ENCODE measurements around the gene SCG2. TPM values are rescaled to one million over a fixed set of nuclear protein-coding genes. Genes with fewer than 3 reads are reported as not detected.

SCG2 gene
- total RNA-seq, 1 experiment from 2014 or later, result 19.8 TPM

- ChIA-PET POLR2A (no interaction called here), RAD21 (ENCODE audit: low non-redundant PET in 1 of 2, low total read pairs in 2 of 2, uncharacterized antibody in 2 of 2, unreplicated experiment in 2 of 2) (no interaction called here), CTCF (no interaction called here)
- H3K27me3 ChIP-seq (ENCODE audit: insufficient read depth, low read length), result no peaks in the 10 kb centered on the region
- ATAC-seq (no peak), DNase-seq (ENCODE audit: low read depth, low spot score) (no peak)
- H3K36me3 ChIP-seq (ENCODE audit: control insufficient read depth in 1 of 2, insufficient read depth in 2 of 2, low read length in 2 of 2), result peaks cover 0 to 3% of the 10 kb centered on the region in 2 experiments; a peak in 1 of 4 replicates
- H3K4me3 ChIP-seq (replicated peaks in 1 of 2; ENCODE audit: low read depth in 1 of 2, low read length in 2 of 2), result no peak overlapping the region
- no peak for TF ChIP-seq CEBPB (IDR thresholded peaks at IDR 0.05; ENCODE audit: low read depth)
- no peak for TF ChIP-seq ZBTB33 (IDR thresholded peaks at IDR 0.05; ENCODE audit: extremely low read depth, insufficient replicate concordance, low read length)
- TF ChIP-seq EGR1 (IDR thresholded peaks at IDR 0.05; ENCODE audit: low read depth), result no peak
- TF ChIP-seq ZFX (IDR thresholded peaks at IDR 0.05), result no peak
- no peak for TF ChIP-seq POLR2AphosphoS5 (IDR thresholded peaks at IDR 0.05; ENCODE audit: low read depth, low read length)
- no peak for TF ChIP-seq EZH2phosphoT487 (IDR thresholded peaks at IDR 0.05; ENCODE audit: borderline replicate concordance)
- H3K9me3 ChIP-seq (ENCODE audit: control insufficient read depth in 1 of 2, insufficient read depth in 1 of 2, low read depth in 1 of 2, low read length in 2 of 2), result no peaks in the 10 kb centered on the region; a peak in 1 of 4 replicates
- intact Hi-C loops (cut with micrococcal nuclease), result no loop called here
- H3K79me2 ChIP-seq (ENCODE audit: insufficient read depth, low read length), result no peaks in the 10 kb centered on the region
- H3K27ac ChIP-seq (ENCODE audit: low read depth, low read length), result no peak overlapping the region
- no TSS peak for BruUV-seq (replicated peaks)
- H4K20me1 ChIP-seq (ENCODE audit: insufficient read depth), result no peaks in the 10 kb centered on the region
- H3K4me2 ChIP-seq (ENCODE audit: low read length), result no peak overlapping the region
- H3K9ac ChIP-seq (ENCODE audit: low read length), result no peak overlapping the region
- no peaks in the 10 kb centered on the region for H3K9me2 ChIP-seq (ENCODE audit: insufficient read depth)
- peaks cover 3 to 15% of the 10 kb centered on the region in 2 experiments; a peak in 2 of 4 replicates for H3K4me1 ChIP-seq (ENCODE audit: control insufficient read depth in 1 of 2, insufficient read depth in 2 of 2, low read length in 2 of 2)
- H2AFZ ChIP-seq (ENCODE audit: low read depth, low read length, poor library complexity, severe bottlenecking), result no peak overlapping the region
Measured at GRCh38 chr2:223642506-223642905, 40.3 kb upstream of the SCG2 start.

GRCh38 chr2:223641082-223641481 lies 38.9 kb upstream of the SCG2 start:
- H3K4me2 ChIP-seq (ENCODE audit: low read length), result no peak overlapping the region
- peaks cover under 1 to 6% of the 10 kb centered on the region in 2 experiments; a peak in 2 of 4 replicates for H3K4me1 ChIP-seq (ENCODE audit: control insufficient read depth in 1 of 2, insufficient read depth in 2 of 2, low read length in 2 of 2)
- no peaks in the 10 kb centered on the region for H4K20me1 ChIP-seq (ENCODE audit: insufficient read depth)
- ATAC-seq (no peak), DNase-seq (ENCODE audit: low read depth, low spot score) (no peak)
- POLR2A ChIA-PET, result no interaction called here
- no peak overlapping the region for H2AFZ ChIP-seq (ENCODE audit: low read depth, low read length, poor library complexity, severe bottlenecking)
- no peak overlapping the region for H3K4me3 ChIP-seq (replicated peaks in 1 of 2; ENCODE audit: low read depth in 1 of 2, low read length in 2 of 2)
- intact Hi-C loops (cut with micrococcal nuclease), result no loop called here
- no peak overlapping the region for H3K27ac ChIP-seq (ENCODE audit: low read depth, low read length)
- RAD21 ChIA-PET (ENCODE audit: low non-redundant PET in 1 of 2, low total read pairs in 2 of 2, uncharacterized antibody in 2 of 2, unreplicated experiment in 2 of 2), result no interaction called here
- H3K9me2 ChIP-seq (ENCODE audit: insufficient read depth), result no peaks in the 10 kb centered on the region
- no TSS peak for BruUV-seq (replicated peaks)
- H3K9ac ChIP-seq (ENCODE audit: low read length), result no peak overlapping the region
- no peaks in the 10 kb centered on the region for H3K27me3 ChIP-seq (ENCODE audit: insufficient read depth, low read length)
- CTCF ChIA-PET, result no interaction called here
- H3K79me2 ChIP-seq (ENCODE audit: insufficient read depth, low read length), result no peaks in the 10 kb centered on the region
- H3K9me3 ChIP-seq (ENCODE audit: control insufficient read depth in 1 of 2, insufficient read depth in 1 of 2, low read depth in 1 of 2, low read length in 2 of 2), result no peaks in the 10 kb centered on the region; a peak in 1 of 4 replicates
- peaks cover 0 to 3% of the 10 kb centered on the region in 2 experiments; a peak in 1 of 4 replicates for H3K36me3 ChIP-seq (ENCODE audit: control insufficient read depth in 1 of 2, insufficient read depth in 2 of 2, low read length in 2 of 2)
- TF ChIP-seq CTCF (IDR thresholded peaks at IDR 0.05 in 2 of 3, conservative IDR thresholded peaks at IDR 0.05 in 1 of 3; ENCODE audit: borderline replicate concordance in 1 of 3, insufficient read depth in 1 of 3, low read depth in 2 of 3, low read length in 2 of 3) (no peak), POLR2AphosphoS5 (IDR thresholded peaks at IDR 0.05; ENCODE audit: low read depth, low read length) (no peak), SP1 (IDR thresholded peaks at IDR 0.05; ENCODE audit: low read depth) (no peak), CBX3 (IDR thresholded peaks at IDR 0.05; ENCODE audit: low read depth) (no peak), EZH2 (IDR thresholded peaks at IDR 0.05) (no peak), ELF1 (IDR thresholded peaks at IDR 0.05; ENCODE audit: borderline replicate concordance, low read depth) (no peak), ZBTB33 (IDR thresholded peaks at IDR 0.05; ENCODE audit: extremely low read depth, insufficient replicate concordance, low read length) (no peak)
